HepG2 (cell line): ENCODE measurements around the gene COMMD10. TPM values are rescaled to one million over a fixed set of nuclear protein-coding genes. Genes with fewer than 3 reads are reported as not detected.
A peak's percentile ranks its signal among the peaks of the same experiment; 100 is the strongest.

Source experiments
- FLYWCH1 ChIP-seq: sonication (generic); formaldehyde crosslinking; IDR thresholded peaks from 2 replicates; pipeline ENCODE4 v1.8.1; 2023; ENCODE audit warnings: mild to moderate bottlenecking, missing genetic modification reagents
- KDM5B ChIP-seq: sonication (generic); formaldehyde crosslinking; IDR thresholded peaks from 2 replicates; pipeline ENCODE4 v1.4.0; 2020; ENCODE audit warnings: missing genetic modification reagents, mild to moderate bottlenecking, borderline replicate concordance
- MEIS2 ChIP-seq: sonication (generic); formaldehyde crosslinking; IDR thresholded peaks from 2 replicates; pipeline ENCODE4 v1.9.0; 2021; ENCODE audit warnings: mild to moderate bottlenecking, missing genetic modification reagents
- PLRG1 ChIP-seq: fragments of 450-650 bp; conservative IDR thresholded peaks from 2 replicates; pipeline ENCODE4 v1.6.1; 2016
- REPIN1 ChIP-seq: sonication (generic); formaldehyde crosslinking; IDR thresholded peaks from 2 replicates; pipeline ENCODE4 v1.8.0; 2022; ENCODE audit warnings: missing genetic modification reagents, low read depth, mild to moderate bottlenecking, borderline replicate concordance
- STAG1 ChIP-seq: sonication (generic); formaldehyde crosslinking; IDR thresholded peaks from 2 replicates; pipeline ENCODE4 v1.4.0; 2020; ENCODE audit warnings: missing genetic modification reagents
- TBX2 ChIP-seq: sonication (generic); formaldehyde crosslinking; IDR thresholded peaks from 2 replicates; pipeline ENCODE4 v1.5.0; 2020; ENCODE audit warnings: missing genetic modification reagents, mild to moderate bottlenecking, borderline replicate concordance
- THAP11 ChIP-seq: IDR thresholded peaks from 2 replicates; pipeline ENCODE4 v1.6.1; 2016; ENCODE audit warnings: missing biosample characterization, missing genetic modification reagents
- TOE1 ChIP-seq: sonication (generic); formaldehyde crosslinking; IDR thresholded peaks from 2 replicates; pipeline ENCODE4 v1.4.0; 2020; ENCODE audit warnings: mild to moderate bottlenecking, missing genetic modification reagents
- XBP1 ChIP-seq: sonication (generic); formaldehyde crosslinking; IDR thresholded peaks from 2 replicates; pipeline ENCODE4 v1.5.0; 2020; ENCODE audit warnings: missing genetic modification reagents
- ZNF207 ChIP-seq: fragments of 450-650 bp; IDR thresholded peaks from 2 replicates; pipeline ENCODE4 v1.6.1; 2016; ENCODE audit warnings: antibody characterized with exemption, borderline replicate concordance
- ZNF235 ChIP-seq: sonication (generic); formaldehyde crosslinking; IDR thresholded peaks from 2 replicates; pipeline ENCODE4 v1.8.1; 2023; ENCODE audit warnings: mild to moderate bottlenecking, missing genetic modification reagents, borderline replicate concordance
- ZNF432 ChIP-seq: sonication (generic); formaldehyde crosslinking; IDR thresholded peaks from 2 replicates; pipeline ENCODE4 v1.5.0; 2020; ENCODE audit warnings: missing genetic modification reagents, mild to moderate bottlenecking, borderline replicate concordance
- ZNF547 ChIP-seq: sonication (generic); formaldehyde crosslinking; IDR thresholded peaks from 2 replicates; pipeline ENCODE4 v1.5.1; 2020; ENCODE audit warnings: mild to moderate bottlenecking, missing genetic modification reagents
- ZNF83 ChIP-seq: sonication (generic); formaldehyde crosslinking; IDR thresholded peaks from 2 replicates; pipeline ENCODE4 v1.4.0; 2020; ENCODE audit warnings: missing genetic modification reagents, mild to moderate bottlenecking, borderline replicate concordance
- polyA plus RNA-seq, 8 experiments: library from polyadenylated mRNA; depleted of rRNA in 3 of 8; stranded (reverse) in 7 of 8; unstranded in 1 of 8; fragments of >200 nt; fragmentation: Illumina TruSeq in 4 of 8; extraction: Trizol in 4 of 8; gene quantifications; 2 replicates each; pipeline versions ENCODE4 v1.2.1 to v1.2.3, GENCODE V29; 2011 to 2016; ENCODE audit warnings: low read depth in 4 of 8, missing spikeins in 1 of 8, mixed read lengths in 1 of 8; ENCODE audit not compliant: insufficient read depth in 1 of 8
- total RNA-seq, 5 experiments: library from RNA; depleted of rRNA; stranded (reverse); fragments of >200 nt; fragmentation: Illumina TruSeq; extraction: Trizol; gene quantifications; 2 replicates each; pipeline ENCODE4 v1.2.3, GENCODE V29; 2016; ENCODE audit warnings: low read depth in 1 of 5
- TF ChIP-seq, protein P1 (sequence below): sonication (generic); formaldehyde crosslinking; IDR thresholded peaks from 2 replicates; pipeline ENCODE4 v1.4.0; 2020; ENCODE audit warnings: missing genetic modification reagents
- TF ChIP-seq, protein P2 (sequence below): sonication (generic); formaldehyde crosslinking; IDR thresholded peaks from 2 replicates; pipeline ENCODE4 v1.4.0; 2020; ENCODE audit warnings: low read depth, mild to moderate bottlenecking, missing genetic modification reagents
- TF ChIP-seq, protein P3 (sequence below): IDR thresholded peaks from 2 replicates; pipeline ENCODE4 v1.6.1; 2016
- TF ChIP-seq, protein P4 (sequence below): IDR thresholded peaks from 2 replicates; pipeline ENCODE4 v1.6.1; 2012; ENCODE audit warnings: low read length, improper control_type of control experiment

COMMD10 gene
- total and polyA plus RNA-seq, 2 of the 13 experiments (the other 11 are each of a cell fraction or from before 2014, with no cell fraction given): 16.9 to 39.3 TPM

DNA sequence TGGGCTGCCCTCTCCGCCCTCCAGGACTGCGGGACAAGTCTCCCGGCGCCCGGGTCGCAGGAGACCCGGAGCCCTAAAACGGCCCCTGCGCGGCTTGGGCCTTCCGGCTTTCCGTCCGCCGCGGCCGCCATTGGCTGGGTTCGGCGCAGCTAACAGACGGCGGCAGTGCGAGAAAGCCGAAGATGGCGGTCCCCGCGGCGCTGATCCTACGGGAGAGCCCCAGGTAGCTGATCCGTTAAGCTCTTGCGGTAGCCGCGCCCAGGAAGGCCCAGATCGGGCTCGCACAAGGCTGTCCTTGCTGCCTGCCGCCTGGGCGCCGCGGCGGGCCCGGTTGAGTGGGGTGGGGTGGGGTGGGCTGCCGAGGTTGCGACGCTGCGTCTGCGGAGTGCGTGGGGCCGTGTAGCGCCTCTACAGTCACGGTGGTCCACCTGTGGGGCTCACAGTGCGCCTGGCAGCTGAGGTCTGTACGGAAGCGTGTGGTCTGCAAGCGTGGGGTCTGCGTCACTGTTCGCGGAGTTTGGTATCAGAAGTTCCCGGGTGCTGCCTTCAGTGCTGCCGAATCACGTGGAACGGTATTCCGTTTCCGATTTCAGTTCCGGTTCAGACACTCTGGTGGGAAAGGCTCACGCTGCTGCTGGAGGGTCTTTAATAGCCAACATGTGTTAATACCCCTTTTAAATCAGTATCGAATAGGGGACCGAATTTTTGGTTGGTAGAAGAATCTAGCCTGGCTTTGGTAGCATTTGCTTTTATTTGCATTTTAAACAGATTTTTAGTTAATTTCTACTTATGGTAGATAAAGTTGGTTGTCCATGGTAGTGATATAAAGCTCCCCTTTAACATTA lies at the start of gene COMMD10 (continued):
- TF ChIP-seq, protein P1, sequence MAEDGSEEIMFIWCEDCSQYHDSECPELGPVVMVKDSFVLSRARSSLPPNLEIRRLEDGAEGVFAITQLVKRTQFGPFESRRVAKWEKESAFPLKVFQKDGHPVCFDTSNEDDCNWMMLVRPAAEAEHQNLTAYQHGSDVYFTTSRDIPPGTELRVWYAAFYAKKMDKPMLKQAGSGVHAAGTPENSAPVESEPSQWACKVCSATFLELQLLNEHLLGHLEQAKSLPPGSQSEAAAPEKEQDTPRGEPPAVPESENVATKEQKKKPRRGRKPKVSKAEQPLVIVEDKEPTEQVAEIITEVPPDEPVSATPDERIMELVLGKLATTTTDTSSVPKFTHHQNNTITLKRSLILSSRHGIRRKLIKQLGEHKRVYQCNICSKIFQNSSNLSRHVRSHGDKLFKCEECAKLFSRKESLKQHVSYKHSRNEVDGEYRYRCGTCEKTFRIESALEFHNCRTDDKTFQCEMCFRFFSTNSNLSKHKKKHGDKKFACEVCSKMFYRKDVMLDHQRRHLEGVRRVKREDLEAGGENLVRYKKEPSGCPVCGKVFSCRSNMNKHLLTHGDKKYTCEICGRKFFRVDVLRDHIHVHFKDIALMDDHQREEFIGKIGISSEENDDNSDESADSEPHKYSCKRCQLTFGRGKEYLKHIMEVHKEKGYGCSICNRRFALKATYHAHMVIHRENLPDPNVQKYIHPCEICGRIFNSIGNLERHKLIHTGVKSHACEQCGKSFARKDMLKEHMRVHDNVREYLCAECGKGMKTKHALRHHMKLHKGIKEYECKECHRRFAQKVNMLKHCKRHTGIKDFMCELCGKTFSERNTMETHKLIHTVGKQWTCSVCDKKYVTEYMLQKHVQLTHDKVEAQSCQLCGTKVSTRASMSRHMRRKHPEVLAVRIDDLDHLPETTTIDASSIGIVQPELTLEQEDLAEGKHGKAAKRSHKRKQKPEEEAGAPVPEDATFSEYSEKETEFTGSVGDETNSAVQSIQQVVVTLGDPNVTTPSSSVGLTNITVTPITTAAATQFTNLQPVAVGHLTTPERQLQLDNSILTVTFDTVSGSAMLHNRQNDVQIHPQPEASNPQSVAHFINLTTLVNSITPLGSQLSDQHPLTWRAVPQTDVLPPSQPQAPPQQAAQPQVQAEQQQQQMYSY (CRISPR knock-in tag): no peak; the same call in 1 of the 2 replicates
- TF ChIP-seq PLRG1: no peak
- TF ChIP-seq ZNF432 (CRISPR knock-in tag): 0 out of 2 replicates have a peak, but pooled peaks have one; percentile 56
- TF ChIP-seq REPIN1 (CRISPR knock-in tag): no peak
- TF ChIP-seq ZNF83 (CRISPR knock-in tag): peak; percentile 28; the same call in 1 of the 2 replicates
- no peak for TF ChIP-seq STAG1 (CRISPR knock-in tag)
- TF ChIP-seq, protein P2, sequence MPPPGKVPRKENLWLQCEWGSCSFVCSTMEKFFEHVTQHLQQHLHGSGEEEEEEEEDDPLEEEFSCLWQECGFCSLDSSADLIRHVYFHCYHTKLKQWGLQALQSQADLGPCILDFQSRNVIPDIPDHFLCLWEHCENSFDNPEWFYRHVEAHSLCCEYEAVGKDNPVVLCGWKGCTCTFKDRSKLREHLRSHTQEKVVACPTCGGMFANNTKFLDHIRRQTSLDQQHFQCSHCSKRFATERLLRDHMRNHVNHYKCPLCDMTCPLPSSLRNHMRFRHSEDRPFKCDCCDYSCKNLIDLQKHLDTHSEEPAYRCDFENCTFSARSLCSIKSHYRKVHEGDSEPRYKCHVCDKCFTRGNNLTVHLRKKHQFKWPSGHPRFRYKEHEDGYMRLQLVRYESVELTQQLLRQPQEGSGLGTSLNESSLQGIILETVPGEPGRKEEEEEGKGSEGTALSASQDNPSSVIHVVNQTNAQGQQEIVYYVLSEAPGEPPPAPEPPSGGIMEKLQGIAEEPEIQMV (CRISPR knock-in tag): peak; percentile 48; the same call in 1 of the 2 replicates
- peak; percentile 75; the same call in 1 of the 2 replicates for TF ChIP-seq TBX2
- peak; percentile 69 for TF ChIP-seq ZNF547 (CRISPR knock-in tag)
- TF ChIP-seq, protein P3, sequence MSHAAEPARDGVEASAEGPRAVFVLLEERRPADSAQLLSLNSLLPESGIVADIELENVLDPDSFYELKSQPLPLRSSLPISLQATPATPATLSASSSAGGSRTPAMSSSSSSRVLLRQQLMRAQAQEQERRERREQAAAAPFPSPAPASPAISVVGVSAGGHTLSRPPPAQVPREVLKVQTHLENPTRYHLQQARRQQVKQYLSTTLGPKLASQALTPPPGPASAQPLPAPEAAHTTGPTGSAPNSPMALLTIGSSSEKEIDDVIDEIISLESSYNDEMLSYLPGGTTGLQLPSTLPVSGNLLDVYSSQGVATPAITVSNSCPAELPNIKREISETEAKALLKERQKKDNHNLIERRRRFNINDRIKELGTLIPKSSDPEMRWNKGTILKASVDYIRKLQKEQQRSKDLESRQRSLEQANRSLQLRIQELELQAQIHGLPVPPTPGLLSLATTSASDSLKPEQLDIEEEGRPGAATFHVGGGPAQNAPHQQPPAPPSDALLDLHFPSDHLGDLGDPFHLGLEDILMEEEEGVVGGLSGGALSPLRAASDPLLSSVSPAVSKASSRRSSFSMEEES: peak; percentile 73; the same call in 1 of the 2 replicates
- no peak for TF ChIP-seq ZNF207
- no peak for TF ChIP-seq XBP1 (CRISPR knock-in tag)
- no peak for TF ChIP-seq ZNF235
- peak; percentile 23; the same call in 1 of the 2 replicates for TF ChIP-seq KDM5B (CRISPR knock-in tag)
- TF ChIP-seq FLYWCH1 (CRISPR knock-in tag): no peak
- no peak for TF ChIP-seq MEIS2 (CRISPR knock-in tag)
- TF ChIP-seq TOE1: peak; percentile 23; the same call in 1 of the 2 replicates
- TF ChIP-seq THAP11 (CRISPR knock-in tag): peak; percentile 82
- TF ChIP-seq, protein P4, sequence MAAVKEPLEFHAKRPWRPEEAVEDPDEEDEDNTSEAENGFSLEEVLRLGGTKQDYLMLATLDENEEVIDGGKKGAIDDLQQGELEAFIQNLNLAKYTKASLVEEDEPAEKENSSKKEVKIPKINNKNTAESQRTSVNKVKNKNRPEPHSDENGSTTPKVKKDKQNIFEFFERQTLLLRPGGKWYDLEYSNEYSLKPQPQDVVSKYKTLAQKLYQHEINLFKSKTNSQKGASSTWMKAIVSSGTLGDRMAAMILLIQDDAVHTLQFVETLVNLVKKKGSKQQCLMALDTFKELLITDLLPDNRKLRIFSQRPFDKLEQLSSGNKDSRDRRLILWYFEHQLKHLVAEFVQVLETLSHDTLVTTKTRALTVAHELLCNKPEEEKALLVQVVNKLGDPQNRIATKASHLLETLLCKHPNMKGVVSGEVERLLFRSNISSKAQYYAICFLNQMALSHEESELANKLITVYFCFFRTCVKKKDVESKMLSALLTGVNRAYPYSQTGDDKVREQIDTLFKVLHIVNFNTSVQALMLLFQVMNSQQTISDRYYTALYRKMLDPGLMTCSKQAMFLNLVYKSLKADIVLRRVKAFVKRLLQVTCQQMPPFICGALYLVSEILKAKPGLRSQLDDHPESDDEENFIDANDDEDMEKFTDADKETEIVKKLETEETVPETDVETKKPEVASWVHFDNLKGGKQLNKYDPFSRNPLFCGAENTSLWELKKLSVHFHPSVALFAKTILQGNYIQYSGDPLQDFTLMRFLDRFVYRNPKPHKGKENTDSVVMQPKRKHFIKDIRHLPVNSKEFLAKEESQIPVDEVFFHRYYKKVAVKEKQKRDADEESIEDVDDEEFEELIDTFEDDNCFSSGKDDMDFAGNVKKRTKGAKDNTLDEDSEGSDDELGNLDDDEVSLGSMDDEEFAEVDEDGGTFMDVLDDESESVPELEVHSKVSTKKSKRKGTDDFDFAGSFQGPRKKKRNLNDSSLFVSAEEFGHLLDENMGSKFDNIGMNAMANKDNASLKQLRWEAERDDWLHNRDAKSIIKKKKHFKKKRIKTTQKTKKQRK: no peak
